AG10803 (cell line): ENCODE measurements around the gene RABEP1.
"Not testable (repeated sequence)": the region's sequence is repeated elsewhere in the genome, so short reads cannot be mapped to it uniquely, and the experiment has no call there.

ENCODE experiments used
- DNase-seq: peaks from one replicate; pipeline ENCODE4 v3.0.0; 2010; ENCODE audit warnings: low read depth
- H3K4me3 ChIP-seq: 2 replicates; pipeline ENCODE4 v1.5.1; 2011; ENCODE audit warnings: mild to moderate bottlenecking, low read length, control low read depth
- TF ChIP-seq, protein P1 (sequence below): conservative IDR thresholded peaks from 2 replicates; pipeline ENCODE4 v1.5.1; 2011; ENCODE audit warnings: mild to moderate bottlenecking, low read length, control low read depth, inconsistent platforms

RABEP1 gene, protein sequence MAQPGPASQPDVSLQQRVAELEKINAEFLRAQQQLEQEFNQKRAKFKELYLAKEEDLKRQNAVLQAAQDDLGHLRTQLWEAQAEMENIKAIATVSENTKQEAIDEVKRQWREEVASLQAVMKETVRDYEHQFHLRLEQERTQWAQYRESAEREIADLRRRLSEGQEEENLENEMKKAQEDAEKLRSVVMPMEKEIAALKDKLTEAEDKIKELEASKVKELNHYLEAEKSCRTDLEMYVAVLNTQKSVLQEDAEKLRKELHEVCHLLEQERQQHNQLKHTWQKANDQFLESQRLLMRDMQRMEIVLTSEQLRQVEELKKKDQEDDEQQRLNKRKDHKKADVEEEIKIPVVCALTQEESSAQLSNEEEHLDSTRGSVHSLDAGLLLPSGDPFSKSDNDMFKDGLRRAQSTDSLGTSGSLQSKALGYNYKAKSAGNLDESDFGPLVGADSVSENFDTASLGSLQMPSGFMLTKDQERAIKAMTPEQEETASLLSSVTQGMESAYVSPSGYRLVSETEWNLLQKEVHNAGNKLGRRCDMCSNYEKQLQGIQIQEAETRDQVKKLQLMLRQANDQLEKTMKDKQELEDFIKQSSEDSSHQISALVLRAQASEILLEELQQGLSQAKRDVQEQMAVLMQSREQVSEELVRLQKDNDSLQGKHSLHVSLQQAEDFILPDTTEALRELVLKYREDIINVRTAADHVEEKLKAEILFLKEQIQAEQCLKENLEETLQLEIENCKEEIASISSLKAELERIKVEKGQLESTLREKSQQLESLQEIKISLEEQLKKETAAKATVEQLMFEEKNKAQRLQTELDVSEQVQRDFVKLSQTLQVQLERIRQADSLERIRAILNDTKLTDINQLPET

DNA sequence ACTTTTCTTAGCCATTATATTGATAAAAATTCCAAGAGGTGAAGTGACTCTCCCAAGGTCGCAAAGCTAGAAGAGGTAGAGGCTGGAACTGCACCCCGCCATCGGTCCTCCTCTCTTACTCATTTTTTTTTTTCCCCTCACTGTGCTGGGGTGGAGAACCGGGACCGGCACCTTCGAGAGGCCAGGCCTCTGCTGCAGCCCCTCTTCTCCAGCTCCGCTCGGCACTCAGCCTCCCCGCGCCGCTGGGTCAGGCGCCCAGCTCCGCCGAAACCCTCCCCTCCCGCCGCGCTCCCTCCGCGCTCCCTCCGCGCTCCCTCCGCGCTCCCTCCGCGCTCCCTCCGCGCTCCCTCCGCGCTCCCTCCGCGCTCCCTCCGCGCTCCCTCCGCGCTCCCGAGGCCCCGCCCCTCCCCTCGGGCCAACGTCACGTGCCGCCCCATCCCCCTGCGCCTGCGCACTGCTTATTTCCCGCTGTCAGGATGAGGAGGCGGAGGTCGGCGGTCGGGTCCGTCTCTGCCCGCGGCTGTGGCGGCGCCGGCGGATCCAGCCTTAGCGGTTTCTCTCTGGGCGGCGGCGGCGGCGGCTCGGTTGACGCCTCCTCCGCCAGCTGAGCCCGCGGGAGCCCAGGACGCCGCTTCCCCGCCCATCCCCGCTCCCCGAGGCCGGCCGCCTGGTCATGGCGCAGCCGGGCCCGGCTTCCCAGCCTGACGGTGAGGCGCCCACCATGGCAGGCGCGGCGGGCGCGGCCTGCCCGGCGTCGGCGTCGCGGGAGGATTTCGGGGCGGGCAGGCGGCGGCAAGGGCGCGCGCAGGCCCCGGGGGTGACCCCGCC lies at the start of gene RABEP1:
TSS of gene RABEP1 (plus strand) at position 471 of the 828 bp plus-strand sequence. CDS start at position 674, 203 bp downstream.
- TF ChIP-seq, protein P1, sequence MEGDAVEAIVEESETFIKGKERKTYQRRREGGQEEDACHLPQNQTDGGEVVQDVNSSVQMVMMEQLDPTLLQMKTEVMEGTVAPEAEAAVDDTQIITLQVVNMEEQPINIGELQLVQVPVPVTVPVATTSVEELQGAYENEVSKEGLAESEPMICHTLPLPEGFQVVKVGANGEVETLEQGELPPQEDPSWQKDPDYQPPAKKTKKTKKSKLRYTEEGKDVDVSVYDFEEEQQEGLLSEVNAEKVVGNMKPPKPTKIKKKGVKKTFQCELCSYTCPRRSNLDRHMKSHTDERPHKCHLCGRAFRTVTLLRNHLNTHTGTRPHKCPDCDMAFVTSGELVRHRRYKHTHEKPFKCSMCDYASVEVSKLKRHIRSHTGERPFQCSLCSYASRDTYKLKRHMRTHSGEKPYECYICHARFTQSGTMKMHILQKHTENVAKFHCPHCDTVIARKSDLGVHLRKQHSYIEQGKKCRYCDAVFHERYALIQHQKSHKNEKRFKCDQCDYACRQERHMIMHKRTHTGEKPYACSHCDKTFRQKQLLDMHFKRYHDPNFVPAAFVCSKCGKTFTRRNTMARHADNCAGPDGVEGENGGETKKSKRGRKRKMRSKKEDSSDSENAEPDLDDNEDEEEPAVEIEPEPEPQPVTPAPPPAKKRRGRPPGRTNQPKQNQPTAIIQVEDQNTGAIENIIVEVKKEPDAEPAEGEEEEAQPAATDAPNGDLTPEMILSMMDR, result peak; percentile 30
- DNase-seq, result peak; percentile 91
- H3K4me3 ChIP-seq, result peak within 1 kb of the TSS; percentile 79

DNA sequence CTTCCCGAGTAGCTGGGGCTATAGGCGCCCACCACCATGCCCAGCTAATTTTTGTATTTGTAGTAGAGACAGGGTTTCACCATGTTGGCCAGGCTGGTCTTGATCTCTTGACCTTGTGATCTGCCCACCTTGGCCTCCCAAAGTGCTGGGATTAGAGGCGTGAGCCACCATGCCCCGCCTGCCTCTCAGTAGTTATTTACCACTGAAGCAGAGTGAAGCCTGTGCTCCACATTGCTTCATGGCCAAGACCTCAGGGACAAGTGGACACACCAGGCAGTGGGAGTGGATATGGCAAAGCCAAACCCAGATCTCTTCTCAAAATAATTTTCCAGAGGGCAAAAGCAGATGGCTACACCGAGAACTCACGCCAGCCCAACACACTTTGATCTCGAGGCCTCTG lies 48.6 kb upstream of the RABEP1 start:
- DNase-seq, H3K4me3 ChIP-seq: not testable (repeated sequence)

DNA sequence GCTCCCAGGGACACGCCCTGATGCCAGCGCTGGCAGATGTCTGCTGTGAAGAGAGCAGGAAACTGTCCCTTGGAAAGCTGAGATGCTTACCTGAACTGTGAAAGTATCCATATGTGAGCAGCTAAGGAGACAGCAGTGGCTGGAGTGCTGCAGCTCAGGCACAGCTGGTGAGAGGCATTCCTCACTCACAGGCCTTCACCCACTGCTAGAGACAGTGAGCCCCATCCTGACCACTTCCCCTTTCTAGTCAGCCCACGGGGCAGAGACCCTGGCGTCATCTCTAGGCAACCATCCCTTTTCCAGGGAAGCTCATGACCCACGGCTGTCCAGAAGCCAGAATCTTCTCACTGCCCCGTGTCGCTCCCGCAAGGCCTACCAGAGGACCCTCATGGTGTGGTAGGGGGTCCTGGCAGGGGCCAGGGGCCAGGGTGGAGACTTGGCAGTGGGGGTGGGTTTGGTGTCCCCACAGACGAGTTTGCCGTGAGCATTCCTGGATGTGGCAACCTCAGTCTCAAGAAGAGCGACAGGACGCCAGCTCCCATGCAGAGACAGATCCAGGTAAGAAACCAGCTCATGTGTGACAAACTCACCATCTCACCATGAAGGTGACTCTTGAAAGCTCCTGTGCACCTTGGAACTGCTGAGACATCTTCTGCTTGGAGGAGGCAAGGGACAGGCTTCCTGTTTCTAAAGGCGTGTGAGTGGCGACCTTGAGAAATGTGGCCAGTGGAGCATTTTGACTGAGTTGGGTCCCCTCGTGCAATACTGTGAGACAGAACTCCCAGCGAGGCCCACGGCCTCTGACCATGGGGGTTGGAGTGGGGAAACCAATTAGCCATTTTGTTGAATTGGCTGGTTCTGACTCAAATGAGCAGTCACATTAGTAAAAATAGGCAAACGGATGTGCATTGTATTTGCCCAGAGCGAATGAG lies 47.2 kb upstream of the RABEP1 start, which contains the start of gene SCIMP:
TSS of gene SCIMP (minus strand) at position 216 of the 932 bp plus-strand sequence. CDS start at position 111, 105 bp downstream.
- TF ChIP-seq, protein P1, result no peak
- DNase-seq, result no peak
- no peak within 1 kb of the TSS for H3K4me3 ChIP-seq

DNA sequence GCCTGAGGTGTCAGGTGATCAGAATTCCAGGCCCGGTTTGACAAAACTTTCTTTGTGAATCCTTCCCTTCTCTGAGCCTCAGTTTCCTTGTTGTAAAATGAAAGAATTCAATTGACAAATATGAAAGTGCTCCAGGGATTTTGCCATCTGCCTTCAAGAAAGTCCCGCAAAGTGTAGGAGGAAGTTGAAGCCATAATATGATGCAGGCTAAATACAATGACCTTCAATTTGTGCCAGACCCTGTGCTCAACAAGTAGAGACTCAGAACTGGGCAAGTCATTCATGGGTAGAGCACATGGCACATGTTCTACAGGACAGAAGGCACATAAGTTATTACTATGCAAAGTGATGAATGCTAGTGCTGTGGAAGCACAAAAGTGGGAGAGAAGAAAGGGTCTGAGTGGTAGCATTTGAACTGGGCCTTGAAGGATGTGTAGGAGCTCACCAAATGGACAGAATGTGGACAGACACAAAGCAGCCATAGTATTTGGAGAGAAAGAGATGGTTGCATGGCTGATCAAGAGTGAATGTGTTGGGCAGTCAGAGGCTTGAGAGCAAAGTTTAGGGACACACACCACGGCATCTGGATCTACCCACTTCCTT lies 45.0 kb upstream of the RABEP1 start:
- H3K4me3 ChIP-seq, result no peak overlapping the region
- no peak for DNase-seq
- TF ChIP-seq, protein P1, result no peak

DNA sequence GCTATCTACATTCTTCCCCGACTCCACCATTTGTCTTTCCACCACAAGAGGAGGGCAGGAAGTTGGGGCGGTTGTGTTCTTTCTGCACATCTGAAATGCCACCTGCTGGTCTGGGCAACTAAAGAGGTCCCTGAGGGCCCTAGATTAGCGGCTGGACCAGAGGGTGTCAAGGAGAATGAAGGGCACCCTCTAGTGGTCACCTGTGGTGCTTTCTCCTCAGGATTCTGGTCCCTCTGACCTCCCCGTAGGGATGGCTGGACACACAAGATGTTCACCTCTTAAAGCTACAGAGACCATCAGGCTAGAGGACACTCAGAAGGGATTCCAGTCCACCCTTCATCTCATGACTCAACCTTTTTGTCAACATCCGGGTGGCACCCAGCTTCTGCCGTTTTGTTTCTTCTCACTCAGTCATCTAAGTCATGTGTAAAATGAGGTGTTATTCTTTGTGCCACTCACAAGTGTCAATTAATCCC lies 44.5 kb upstream of the RABEP1 start:
- DNase-seq, result peak; percentile 34
- TF ChIP-seq, protein P1, result peak; percentile 64
- H3K4me3 ChIP-seq, result no peak overlapping the region

DNA sequence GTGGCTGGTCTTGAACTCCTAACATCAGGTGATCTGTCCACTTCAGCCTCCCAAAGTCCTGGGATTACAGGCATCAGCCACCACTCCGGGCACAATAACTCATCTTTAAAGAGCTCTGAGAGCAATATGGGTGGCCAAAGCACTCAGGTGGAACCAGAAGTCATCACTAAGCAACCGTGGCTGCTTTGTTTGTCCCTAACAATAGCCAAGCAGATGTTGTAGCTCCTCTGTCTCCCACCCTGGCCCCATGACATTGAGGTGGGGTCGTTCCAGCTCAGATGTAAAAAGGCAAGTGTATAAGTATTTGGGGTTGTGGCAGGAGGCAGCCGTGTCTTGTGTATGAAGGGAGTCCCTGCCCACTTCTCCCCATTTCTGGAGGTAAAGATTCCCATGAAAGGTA lies 43.8 kb upstream of the RABEP1 start:
- H3K4me3 ChIP-seq, result no peak overlapping the region
- DNase-seq, result no peak
- TF ChIP-seq, protein P1, result no peak

DNA sequence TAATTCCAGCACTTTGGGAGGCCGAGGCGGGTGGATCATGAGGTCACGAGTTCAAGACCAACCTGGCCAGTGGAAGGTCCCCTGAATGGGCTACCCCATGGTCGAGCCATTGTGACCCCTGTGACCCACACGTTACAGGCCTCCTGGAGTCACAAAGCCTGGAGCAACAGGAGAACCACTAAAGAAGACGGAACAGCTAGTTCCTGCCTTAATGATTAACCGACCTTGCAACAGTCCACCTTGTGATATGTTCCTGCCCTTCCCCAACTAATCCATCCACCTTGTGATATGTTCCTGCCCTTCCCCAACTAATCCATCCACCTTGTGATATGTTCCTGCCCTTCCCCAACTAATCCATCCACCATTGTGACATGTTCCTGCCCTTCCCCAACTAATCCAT lies 42.3 kb upstream of the RABEP1 start:
- DNase-seq, result not testable (repeated sequence)

More for the DNA sequence above, 42.3 kb upstream of the RABEP1 start:
- not testable (repeated sequence) for H3K4me3 ChIP-seq
